IMR-90 (cell line): ENCODE results near the gene STOX2. TPM values are rescaled to one million over a fixed set of nuclear protein-coding genes. Genes with fewer than 3 reads are reported as not detected.

Experiments
- ATAC-seq: fragments of 200-7000 bp; cut with Tn5 transposase; 2 replicates; pipeline ENCODE4 v1.9.1; 2020; ENCODE audit warnings: low read depth, mild to moderate bottlenecking, moderate library complexity
- Bru-seq: library from RNA; stranded (reverse); fragments of 400-500 nt; gene quantifications from one replicate; lab custom pipeline; 2021; lab: Mats Ljungman, UMichigan
- BruChase-seq, 2 experiments: library from RNA; stranded (reverse); fragments of 400-500 nt; gene quantifications; one replicate each; lab custom pipeline; 2021; lab: Mats Ljungman, UMichigan
- BruUV-seq: library from RNA; stranded (reverse); fragments of 400-500 nt; replicated peaks from 2 replicates; lab custom pipeline; 2021; lab: Mats Ljungman, UMichigan
- CTCF ChIA-PET: fragments of 300-600 bp; formaldehyde crosslinking; extraction: SDS; loops from one replicate; lab custom pipeline; 2021; ENCODE audit warnings: antibody characterized with exemption; lab: Yijun Ruan, JAX
- POLR2A ChIA-PET: fragments of 300-600 bp; sonication (Branson Sonifier 250); formaldehyde crosslinking; loops from one replicate; lab custom pipeline; 2022; ENCODE audit warnings: antibody characterized with exemption; ENCODE audit not compliant: unreplicated experiment; lab: Charles Lee
- DNase-seq: peaks from one replicate; pipeline ENCODE4 v3.0.0; 2013
- H2AFZ ChIP-seq: replicated peaks from 2 replicates; pipeline ENCODE3; 2013; ENCODE audit warnings: low read length, mild to moderate bottlenecking; ENCODE audit not compliant: poor library complexity
- H2AK5ac ChIP-seq: 2 replicates; pipeline ENCODE4 v1.6.1; 2013; ENCODE audit warnings: low read depth, low read length, inconsistent platforms
- H2AK9ac ChIP-seq: replicated peaks from 2 replicates; pipeline ENCODE3; 2013; ENCODE audit warnings: mild to moderate bottlenecking, low read depth, low read length, moderate library complexity; ENCODE audit not compliant: poor library complexity
- H2BK120ac ChIP-seq: 2 replicates; pipeline ENCODE4 v1.6.1; 2013; ENCODE audit warnings: low read depth, low read length, inconsistent platforms
- H2BK15ac ChIP-seq: 3 replicates; pipeline ENCODE4 v1.6.1; 2013; ENCODE audit warnings: low read depth, low read length, inconsistent platforms
- H2BK20ac ChIP-seq: 2 replicates; pipeline ENCODE4 v1.6.1; 2013; ENCODE audit warnings: low read depth, mild to moderate bottlenecking, inconsistent platforms, low read length, moderate library complexity
- H2BK5ac ChIP-seq: 2 replicates; pipeline ENCODE4 v1.6.1; 2013; ENCODE audit warnings: mild to moderate bottlenecking, low read depth, low read length, inconsistent platforms; ENCODE audit not compliant: poor library complexity, severe bottlenecking
- H3K14ac ChIP-seq: replicated peaks from 2 replicates; pipeline ENCODE4 v1.6.1; 2013; ENCODE audit warnings: low read depth, low read length, inconsistent platforms
- H3K18ac ChIP-seq: 2 replicates; pipeline ENCODE4 v1.6.1; 2013; ENCODE audit warnings: low read depth, low read length, control low read depth
- H3K23ac ChIP-seq: 2 replicates; pipeline ENCODE4 v1.6.1; 2013; ENCODE audit warnings: low read depth, low read length, inconsistent platforms
- H3K27ac ChIP-seq: 2 replicates; pipeline ENCODE4 v1.5.1; 2013; ENCODE audit warnings: mild to moderate bottlenecking, control low read depth, low read length; ENCODE audit not compliant: insufficient read depth
- H3K27me3 ChIP-seq: 2 replicates; pipeline ENCODE4 v1.6.1; 2013; ENCODE audit warnings: low read length; ENCODE audit not compliant: control insufficient read depth, insufficient read depth
- H3K36me3 ChIP-seq: 2 replicates; pipeline ENCODE4 v1.6.1; 2013; ENCODE audit warnings: low read length, mixed read lengths; ENCODE audit not compliant: control insufficient read depth, insufficient read depth
- H3K4ac ChIP-seq: 2 replicates; pipeline ENCODE4 v1.6.1; 2013; ENCODE audit warnings: low read depth, low read length, inconsistent platforms
- H3K4me1 ChIP-seq: 2 replicates; pipeline ENCODE4 v1.6.1; 2013; ENCODE audit warnings: low read length, mixed read lengths; ENCODE audit not compliant: control insufficient read depth, insufficient read depth
- H3K4me2 ChIP-seq: 2 replicates; pipeline ENCODE4 v1.6.1; 2013; ENCODE audit warnings: low read depth, mild to moderate bottlenecking, control low read depth, low read length, moderate library complexity
- H3K4me3 ChIP-seq: 2 replicates; pipeline ENCODE4 v1.5.1; 2013; ENCODE audit warnings: low read depth, mild to moderate bottlenecking, control low read depth, low read length, moderate library complexity; ENCODE audit not compliant: insufficient read depth
- H3K56ac ChIP-seq: 2 replicates; pipeline ENCODE4 v1.6.1; 2013; ENCODE audit warnings: low read length, inconsistent platforms; ENCODE audit not compliant: insufficient read depth; ENCODE audit errors: extremely low read depth
- H3K79me1 ChIP-seq, 2 experiments: 2 replicates each; pipeline ENCODE4 v1.6.1; 2013; ENCODE audit warnings: low read length in 2 of 2, inconsistent platforms in 1 of 2, low read depth in 1 of 2
- H3K9ac ChIP-seq: 2 replicates; pipeline ENCODE4 v1.6.1; 2013; ENCODE audit warnings: low read depth, low read length, control low read depth
- H3K9me1 ChIP-seq: 2 replicates; pipeline ENCODE4 v1.6.1; 2013; ENCODE audit warnings: low read length, inconsistent platforms; ENCODE audit not compliant: insufficient read depth
- H3K9me3 ChIP-seq: 2 replicates; pipeline ENCODE4 v1.6.1; 2013; ENCODE audit warnings: low read length; ENCODE audit not compliant: control insufficient read depth, insufficient read depth
- H4K20me1 ChIP-seq: 2 replicates; pipeline ENCODE4 v1.6.1; 2013; ENCODE audit warnings: low read length, inconsistent platforms; ENCODE audit not compliant: insufficient read depth
- H4K5ac ChIP-seq: 2 replicates; pipeline ENCODE4 v1.6.1; 2013; ENCODE audit warnings: mild to moderate bottlenecking, low read depth, low read length, control low read depth
- H4K8ac ChIP-seq, 2 experiments: 2 replicates each; pipeline ENCODE4 v1.6.1; 2013; ENCODE audit warnings: low read depth in 2 of 2, low read length in 2 of 2, control low read depth in 1 of 2, inconsistent platforms in 1 of 2
- H4K91ac ChIP-seq: 2 replicates; pipeline ENCODE4 v1.6.1; 2013; ENCODE audit warnings: low read depth, low read length, inconsistent platforms; ENCODE audit not compliant: insufficient read depth
- BHLHE40 ChIP-seq: fragments of 150-350 bp; IDR thresholded peaks from 2 replicates; pipeline ENCODE4 v1.6.1; 2016; ENCODE audit warnings: mild to moderate bottlenecking, low read depth, low read length
- CEBPB ChIP-seq: IDR thresholded peaks from 2 replicates; pipeline ENCODE4 v1.6.1; 2012; ENCODE audit warnings: low read depth, low read length, improper control_type of control experiment
- FOS ChIP-seq: fragments of 150-350 bp; IDR thresholded peaks from 2 replicates; pipeline ENCODE4 v1.6.1; 2016; ENCODE audit warnings: low read depth, low read length
- MAFK ChIP-seq: IDR thresholded peaks from 2 replicates; pipeline ENCODE4 v1.6.1; 2012; ENCODE audit warnings: low read depth, low read length, improper control_type of control experiment
- MAZ ChIP-seq: IDR thresholded peaks from 2 replicates; pipeline ENCODE4 v1.6.1; 2012; ENCODE audit warnings: low read depth, mild to moderate bottlenecking, low read length, improper control_type of control experiment, moderate library complexity, borderline replicate concordance
- SMC3 ChIP-seq: fragments of 150-350 bp; IDR thresholded peaks from 2 replicates; pipeline ENCODE4 v1.6.1; 2016; ENCODE audit warnings: low read depth, mild to moderate bottlenecking, antibody characterized with exemption, low read length, moderate library complexity
- WGBS, 2 experiments: methylation state at CpG; one replicate each; pipeline versions ENCODE4 v1.1.5 to v1.1.7; 2013; ENCODE audit warnings: missing lambda C conversion rate in 2 of 2; ENCODE audit not compliant: insufficient read length in 1 of 2; ENCODE audit errors: extremely low coverage in 2 of 2; 5-methylcytosine and 5-hydroxymethylcytosine counted together
- dilution Hi-C: fragments of 300-500 bp; cut with HindIII; formaldehyde crosslinking; loops from one replicate; pipeline ENCODE4 v1.14.3; 2018; ENCODE audit warnings: low sequenced_read_pairs; ENCODE audit not compliant: unreplicated experiment
- in situ Hi-C: fragments of 300-500 bp; cut with MboI; formaldehyde crosslinking; loops from 3 replicates; pipeline ENCODE4 v1.14.3; 2019; ENCODE audit warnings: low sequenced_read_pairs, inconsistent platforms, mixed read lengths
- intact Hi-C: fragments of 100-400 bp; cut with micrococcal nuclease; formaldehyde crosslinking; loops from 2 replicates; pipeline ENCODE4 v1.10.0; 2022
- long read RNA-seq: library from polyadenylated mRNA; unstranded; transcript quantifications from one replicate; pipeline ENCODE4 v2.0.0, GENCODE V29; 2021; ENCODE audit not compliant: unreplicated experiment
- polyA plus RNA-seq, 3 experiments: library from polyadenylated mRNA; depleted of rRNA; stranded (reverse); fragments of >200 nt; gene quantifications; 2 replicates each; pipeline ENCODE4 v1.2.3, GENCODE V29; 2012; ENCODE audit warnings: low replicate concordance in 1 of 3
- total RNA-seq: library from RNA; depleted of rRNA; stranded (reverse); fragments of >200 nt; gene quantifications from 2 replicates; pipeline ENCODE4 v1.2.3, GENCODE V29; 2012; rRNA removed

STOX2 gene
- total RNA-seq (4.4 and 5.4 TPM in 2 replicates), polyA plus RNA-seq (2012; rRNA removed) (1.1 and 1.8 TPM in 2 replicates), Bru-seq, nascent RNA (percentile 74 among the genes with signal in this experiment), BruChase-seq, experiment 1, labeled RNA remaining after a 6-hour chase (percentile 80 among the genes with signal in this experiment), BruChase-seq, experiment 2, labeled RNA remaining after a 2-hour chase (percentile 81 among the genes with signal in this experiment)
- polyA plus RNA-seq (2012; cell fraction: cytosol; rRNA removed): 0.12 and 1.3 TPM in 2 replicates
- 2.8 and 3.7 TPM in 2 replicates for polyA plus RNA-seq (2012; cell fraction: nucleus; rRNA removed; ENCODE audit: low replicate concordance)
- long read RNA-seq, full-length matches to known transcripts: 15 of 46 reads
- long read RNA-seq, partial matches to known transcripts: 11 of 46 reads
- long read RNA-seq, other reads (novel, unspliced or antisense): 20 of 46 reads

- no peaks in the 10 kb centered on the region for H4K20me1 ChIP-seq
These were observed at the start of gene STOX2 for GRCh38 chr4:183905081-183905592. Gene STOX2, plus strand, starts transcription at chr4:183905307. Its CDS starts 1,484 bp downstream, at chr4:183906791.

More at GRCh38 chr4:183905081-183905592, at the start of gene STOX2:
- no peak for TF ChIP-seq SMC3
- TF ChIP-seq BHLHE40: no peak
- TF ChIP-seq FOS: no peak
- no peak for TF ChIP-seq MAFK
- no peak for TF ChIP-seq CEBPB
- no peak for TF ChIP-seq MAZ
- in situ Hi-C loops (no loop called here), dilution Hi-C loops (no loop called here), intact Hi-C loops (loop anchor here (1.0 to 5.0 kb wide), 5 partner anchors 64 to 262 kb away; no protein-coding TSS in a partner anchor)
- Histone ChIP-seq H3K79me1 (no peaks in the 10 kb centered on the region), H2BK15ac (no peak within 1 kb of the TSS), H4K5ac (no peak within 1 kb of the TSS; the same call in 1 of the 2 replicates), H4K8ac (peak within 1 kb of the TSS in 1 of 2 experiments; percentile 61; a peak in 1 of 4 replicates), H3K56ac (no peak within 1 kb of the TSS), H3K14ac (no peak within 1 kb of the TSS), H2AK5ac (no peak within 1 kb of the TSS), H3K36me3 (no peaks in the 10 kb centered on the region), H2BK20ac (no peak within 1 kb of the TSS; the same call in 1 of the 2 replicates), H2AK9ac (peak within 1 kb of the TSS; percentile 40), H2AFZ (peak within 1 kb of the TSS; percentile 91), H3K9me3 (peaks cover 2% of the 10 kb centered on the region; the same call in 1 of the 2 replicates), H4K91ac (no peak within 1 kb of the TSS), H3K9me1 (no peaks in the 10 kb centered on the region), H3K9ac (peak within 1 kb of the TSS; percentile 25), H3K23ac (peak within 1 kb of the TSS; percentile 40; the same call in 1 of the 2 replicates), H2BK120ac (no peak within 1 kb of the TSS), H3K4me2 (peak within 1 kb of the TSS; percentile 79), H3K4ac (no peak within 1 kb of the TSS), H3K27me3 (peaks cover 16% of the 10 kb centered on the region), H3K18ac (no peak within 1 kb of the TSS; the same call in 1 of the 2 replicates), H3K4me3 (peak within 1 kb of the TSS; percentile 60), H2BK5ac (no peak within 1 kb of the TSS), H3K4me1 (no peaks in the 10 kb centered on the region), H3K27ac (peak within 1 kb of the TSS; percentile 41)
- ChIA-PET POLR2A (no interaction called here), CTCF (no interaction called here)
- 0% methylated on average over 13 of the region's 45 CpGs; no CpG with 5 or more reads in 1 of the 2 experiments for WGBS, 2 experiments
- no TSS peak for BruUV-seq
- peak; percentile 55 for DNase-seq
- peak; percentile 79 for ATAC-seq
